HG03575 (cell line): ENCODE measurements around the gene DEUP1.

ENCODE experiments used
- ATAC-seq: cut with Tn5 transposase; IDR thresholded peaks from one replicate; pipeline ENCODE4 v1.9.1; 2021; ENCODE audit not compliant: unreplicated experiment, insufficient number of reproducible peaks, low FRiP score; ENCODE audit errors: extremely low read depth

DEUP1 gene

DNA sequence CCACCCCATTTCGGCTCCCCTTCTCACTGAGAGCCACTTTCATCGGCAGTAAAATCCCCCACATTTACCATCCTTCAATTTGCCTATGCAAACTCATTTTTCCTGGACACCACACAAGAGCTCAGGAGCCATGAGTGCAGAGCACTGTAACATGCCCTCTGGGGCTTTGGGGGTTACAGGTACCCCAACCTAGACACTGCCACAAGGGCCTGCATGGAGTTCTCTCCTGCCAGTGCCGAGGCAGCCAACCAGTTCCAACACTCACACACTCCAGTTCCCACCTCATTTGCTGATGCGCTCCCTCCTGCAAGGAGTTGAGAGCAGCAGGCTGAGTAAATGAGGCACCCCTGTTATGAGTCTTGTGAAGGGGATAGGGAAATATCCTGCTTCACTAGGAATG, 136.5 kb downstream of the DEUP1 start:
- ATAC-seq: no peak

DNA sequence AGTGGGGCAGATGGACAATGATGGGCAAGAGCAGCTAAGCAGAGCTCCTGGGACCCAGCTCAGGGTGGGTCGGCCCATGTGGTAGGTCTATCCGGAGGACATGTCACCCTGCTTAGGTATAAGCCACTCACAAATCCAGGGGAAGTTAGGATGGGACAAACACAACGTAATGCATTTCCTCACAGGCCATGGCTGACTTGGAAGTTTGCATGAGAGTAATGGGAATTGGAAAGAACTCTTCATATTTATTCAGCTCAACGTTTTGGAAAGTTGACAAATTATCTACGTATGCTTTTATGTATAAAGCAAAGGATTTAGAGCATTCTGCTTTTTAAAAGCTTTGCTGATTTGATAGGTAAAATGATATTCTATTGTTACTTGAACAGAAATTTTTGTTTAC, 137.7 kb downstream of the DEUP1 start:
- no peak for ATAC-seq

DNA sequence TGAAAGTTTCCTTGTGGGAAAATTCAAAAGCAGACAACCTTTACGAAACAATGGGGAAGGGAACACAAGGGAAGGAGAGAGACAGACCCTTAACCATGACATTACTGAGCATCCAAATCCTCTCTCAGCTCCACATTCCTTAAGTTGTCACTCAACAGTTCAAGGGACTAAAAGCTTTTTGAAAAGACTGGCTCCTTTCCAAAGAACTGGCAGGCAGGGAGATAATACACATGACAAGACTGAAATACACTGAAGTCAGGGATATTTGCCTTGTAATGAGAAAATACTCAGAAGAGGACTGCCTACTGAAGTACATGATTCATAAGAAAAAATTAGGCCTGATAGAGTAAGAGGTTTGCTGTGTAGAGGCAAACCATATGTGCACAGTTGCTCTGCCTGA, 143.6 kb downstream of the DEUP1 start:
- ATAC-seq: no peak

DNA sequence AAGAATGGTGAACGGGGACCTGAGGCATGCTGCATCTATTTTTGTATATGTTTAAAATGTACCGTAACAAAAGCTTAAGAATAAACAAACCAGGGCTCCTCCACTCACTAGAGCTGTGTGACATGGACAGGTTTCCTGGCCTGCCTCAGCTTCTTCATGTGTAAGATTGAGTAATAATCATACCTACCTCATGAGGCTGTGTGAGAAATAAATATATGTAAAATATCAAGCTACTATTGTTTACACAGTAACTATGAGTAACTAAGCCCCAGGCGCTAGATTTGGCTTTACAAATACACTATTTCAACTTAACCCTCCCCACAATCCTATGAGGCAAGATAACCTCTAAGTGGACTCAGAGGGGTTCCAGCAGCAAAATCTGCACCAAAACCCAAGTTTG, 146.3 kb downstream of the DEUP1 start:
- no peak for ATAC-seq

DNA sequence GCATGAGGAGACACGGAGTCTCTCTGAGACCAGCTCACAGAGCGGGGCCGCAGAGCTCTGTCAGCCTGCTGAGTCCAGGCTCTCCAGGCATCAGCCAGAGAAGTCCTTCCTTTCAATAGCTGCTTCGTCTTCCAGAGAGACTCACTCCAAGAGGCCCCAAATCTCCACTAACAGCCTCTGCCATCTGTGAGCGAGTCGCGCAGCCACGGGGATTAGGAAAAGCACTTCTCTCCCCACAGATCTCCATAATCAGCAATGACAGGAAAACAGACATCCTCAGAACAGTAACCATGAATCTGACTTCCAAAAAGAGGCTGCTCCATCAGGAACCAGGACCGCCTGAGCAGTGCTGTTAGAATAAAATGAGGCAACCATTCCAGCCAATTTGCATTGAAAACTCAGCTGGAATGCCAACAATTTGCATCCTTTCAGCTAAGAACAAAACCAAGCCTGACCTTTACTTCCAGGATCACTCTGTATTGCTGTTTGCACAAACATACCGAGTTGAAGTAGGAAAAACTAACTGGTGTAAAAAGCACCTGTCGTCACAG, 147.2 kb downstream of the DEUP1 start:
- ATAC-seq: no peak

DNA sequence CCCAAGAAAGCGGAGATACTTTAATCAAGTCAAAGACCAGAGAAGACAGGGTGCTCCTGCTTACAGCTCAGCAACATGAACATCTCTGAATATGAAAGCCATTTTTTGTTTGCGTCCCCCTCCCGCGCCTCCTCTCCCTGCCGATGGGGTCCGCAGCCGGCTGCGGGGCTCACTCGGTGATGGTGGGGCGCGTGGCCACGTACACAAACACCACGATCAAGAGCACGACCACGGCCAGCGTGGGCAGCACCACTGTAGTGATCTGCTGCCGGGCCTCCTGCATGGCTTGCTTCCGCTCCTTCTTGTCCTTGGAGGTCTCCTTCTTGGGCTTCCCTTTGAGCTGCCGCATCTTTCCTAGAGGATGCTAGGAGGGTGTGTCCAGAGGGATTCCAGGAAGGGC, 148.3 kb downstream of the DEUP1 start:
- no peak for ATAC-seq

DNA sequence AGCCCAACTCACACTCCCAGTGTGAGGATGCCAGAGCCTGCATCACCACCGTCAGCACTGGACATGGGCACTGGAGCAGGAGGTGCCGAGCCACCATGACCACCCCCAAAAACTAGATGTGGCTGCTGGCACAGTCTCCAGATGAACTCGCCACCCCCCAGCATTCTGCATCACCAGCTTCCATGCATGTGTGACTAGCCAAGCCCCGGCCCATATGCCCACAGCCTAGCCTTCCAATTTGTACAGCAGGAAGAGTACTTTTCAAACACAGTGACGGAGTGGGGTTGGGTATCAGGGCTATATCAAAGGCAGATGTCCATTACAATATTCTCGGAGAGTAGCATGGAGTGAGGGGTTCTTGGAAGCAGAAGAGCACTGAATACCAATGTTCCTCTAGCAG, 149.7 kb downstream of the DEUP1 start:
- ATAC-seq: no peak

DNA sequence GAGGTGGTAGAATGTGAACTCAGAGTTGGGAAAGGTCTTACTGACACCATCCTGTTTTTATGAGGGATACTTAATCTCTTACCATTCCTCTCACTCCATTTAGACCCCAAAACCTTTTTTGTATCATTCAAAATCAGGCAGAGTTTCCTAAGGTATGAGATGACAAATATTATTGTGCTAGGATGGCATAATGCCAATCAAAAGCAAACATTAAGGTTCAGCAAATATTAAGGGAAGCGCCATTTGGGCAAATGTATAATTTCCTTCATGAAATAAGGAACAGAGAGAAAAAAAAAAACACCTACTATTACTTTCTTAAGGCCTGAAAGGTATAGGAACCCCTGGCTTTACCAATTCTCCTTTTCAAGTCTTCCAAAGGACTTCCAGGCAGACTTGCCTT, 150.2 kb downstream of the DEUP1 start:
- ATAC-seq: no peak

DNA sequence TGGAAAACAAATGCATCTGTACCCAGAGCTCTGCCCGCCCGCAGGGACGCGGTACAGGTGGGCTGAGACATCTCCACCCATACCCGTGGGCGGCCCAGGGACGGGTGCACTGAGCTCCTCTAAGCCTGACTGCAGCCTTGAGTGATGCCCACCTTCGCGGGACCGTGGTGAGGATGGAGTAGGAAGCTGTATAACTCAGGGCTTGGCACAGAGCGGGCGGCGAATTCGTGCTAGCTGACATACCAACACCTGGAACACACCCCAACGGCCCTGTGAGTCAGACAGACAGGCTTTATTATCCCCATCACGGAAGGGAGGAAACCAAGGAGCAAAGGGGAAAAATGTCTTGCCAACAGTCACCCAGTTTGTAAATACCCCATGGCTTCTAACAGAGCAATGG, 150.7 kb downstream of the DEUP1 start:
- ATAC-seq: no peak

DNA sequence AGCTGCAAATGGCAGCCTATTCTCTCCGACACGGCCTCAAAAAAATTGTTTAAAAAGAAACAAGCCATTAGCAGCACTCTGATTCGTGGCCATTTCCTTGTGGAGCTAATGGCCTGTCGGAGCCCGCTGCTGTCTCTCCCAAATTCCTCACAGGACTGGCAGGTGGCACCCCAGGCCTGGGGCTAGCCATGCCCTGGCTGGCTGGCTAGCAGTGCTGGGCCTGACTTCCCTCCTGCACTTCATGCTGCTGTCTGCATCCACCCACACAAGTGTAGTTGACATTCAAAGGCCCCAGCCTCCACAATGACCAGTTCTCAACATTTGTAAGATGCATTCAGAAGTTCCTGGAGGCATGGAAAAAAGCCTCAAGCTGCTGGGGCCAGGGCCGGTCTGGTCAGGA, 151.2 kb downstream of the DEUP1 start:
- no peak for ATAC-seq

DNA sequence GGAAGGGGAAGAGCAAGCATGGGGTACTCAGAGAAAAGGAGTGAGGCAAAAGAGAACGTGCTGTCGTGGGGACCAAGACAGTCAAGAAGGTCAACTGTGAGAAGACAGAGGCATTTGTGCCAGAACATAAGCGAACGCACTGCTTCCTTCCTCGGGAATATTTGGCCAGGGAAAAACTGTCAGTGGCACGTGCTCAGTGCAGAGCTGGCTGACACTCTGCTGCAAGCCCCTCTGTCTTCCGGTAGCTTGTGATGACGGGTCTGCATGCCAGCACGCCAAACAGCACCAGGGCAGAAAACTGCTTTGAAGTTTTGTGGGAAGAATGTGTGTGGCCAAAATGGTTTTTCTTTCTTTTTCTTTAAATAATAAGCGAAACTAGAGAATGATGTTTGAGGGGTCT, 152.0 kb downstream of the DEUP1 start:
- no peak for ATAC-seq

DNA sequence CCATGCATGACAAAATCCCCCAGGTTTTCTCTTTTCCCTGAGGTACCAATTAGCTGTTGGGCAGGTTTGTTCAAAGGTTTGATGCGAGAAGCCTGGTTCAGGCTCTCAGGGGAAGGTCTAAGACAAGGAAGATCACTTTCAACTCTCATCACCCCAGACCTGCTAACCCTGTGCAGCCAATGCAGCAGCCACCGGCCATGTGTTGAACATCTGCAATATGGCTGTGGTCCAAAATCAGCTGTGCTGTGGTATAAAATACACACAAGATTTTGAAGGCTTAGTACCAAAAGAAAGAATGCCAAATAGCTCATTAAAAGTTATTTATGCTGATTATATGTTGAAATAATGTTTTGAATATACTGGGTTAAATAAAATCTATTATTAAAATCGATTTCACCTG, 154.2 kb downstream of the DEUP1 start:
- no peak for ATAC-seq

DNA sequence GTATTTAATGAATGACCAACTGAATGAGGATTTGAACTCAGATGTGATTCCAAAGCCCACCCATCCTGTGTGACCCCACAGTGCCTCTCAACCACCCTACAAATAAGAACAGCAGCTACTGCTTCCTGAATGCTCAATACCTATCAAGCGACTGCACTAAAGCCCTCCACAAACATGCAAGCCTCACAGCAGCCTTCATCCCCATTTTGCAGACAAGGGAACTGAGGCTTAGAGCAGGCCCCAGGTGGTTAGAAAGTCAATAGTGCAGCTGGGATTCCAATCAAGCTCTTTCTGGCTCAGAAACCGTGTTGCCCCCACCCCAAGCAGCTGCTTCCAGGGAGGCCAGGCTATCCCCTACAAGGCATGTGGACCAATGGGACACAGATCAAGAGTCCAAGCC, 155.4 kb downstream of the DEUP1 start:
- ATAC-seq: no peak

DNA sequence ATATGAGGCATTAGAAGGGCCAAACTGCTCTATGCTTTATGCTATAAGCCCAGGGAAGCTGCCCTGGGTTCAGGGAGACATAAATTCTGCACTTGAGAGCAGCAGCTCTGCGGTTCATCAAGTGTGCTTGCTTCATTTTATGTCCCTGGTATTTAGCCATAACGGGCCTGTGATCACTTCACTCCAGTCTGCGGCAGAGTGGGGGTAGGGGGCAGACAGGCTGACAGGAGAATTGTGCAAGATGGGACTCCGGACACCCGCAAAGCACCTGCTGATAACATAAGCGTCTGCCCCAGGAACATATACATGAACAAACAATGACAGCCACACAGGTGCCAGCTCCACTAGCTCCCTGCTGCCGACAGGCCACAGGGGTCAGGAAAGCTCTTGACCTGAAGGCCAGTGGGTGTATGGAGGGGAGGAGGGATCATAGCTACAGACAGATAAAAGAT, 156.5 kb downstream of the DEUP1 start:
- ATAC-seq: no peak
